GM12878 (cell line): ENCODE measurements around the gene ZNF407. TPM values are rescaled to one million over a fixed set of nuclear protein-coding genes. Genes with fewer than 3 reads are reported as not detected.

Experiments used
- DPF2 ChIP-seq: fragments of 450-650 bp; IDR thresholded peaks from 2 replicates; pipeline ENCODE4 v1.6.1; 2017; ENCODE audit warnings: mild to moderate bottlenecking
- E4F1 ChIP-seq: fragments of 450-650 bp; IDR thresholded peaks from 2 replicates; pipeline ENCODE4 v1.6.1; 2018; ENCODE audit warnings: borderline replicate concordance, mild to moderate bottlenecking; ENCODE audit not compliant: partially characterized antibody
- GATAD2B ChIP-seq: fragments of 450-650 bp; conservative IDR thresholded peaks from 2 replicates; pipeline ENCODE4 v1.6.1; 2017; ENCODE audit warnings: low read depth, mild to moderate bottlenecking, moderate library complexity
- NFXL1 ChIP-seq: fragments of 450-650 bp; IDR thresholded peaks from 2 replicates; pipeline ENCODE4 v1.6.1; 2017; ENCODE audit warnings: antibody characterized with exemption, mild to moderate bottlenecking, borderline replicate concordance
- NFYA ChIP-seq: IDR thresholded peaks from 2 replicates; pipeline ENCODE4 v1.6.1; 2011; ENCODE audit warnings: low read depth, mild to moderate bottlenecking, low read length, improper control_type of control experiment, borderline replicate concordance
- POLR2AphosphoS2 ChIP-seq: IDR thresholded peaks from 2 replicates; pipeline ENCODE4 v1.6.1; 2011; ENCODE audit warnings: low read depth, mild to moderate bottlenecking, low read length, improper control_type of control experiment, moderate library complexity
- ZBTB33 ChIP-seq: fragments of 450-650 bp; IDR thresholded peaks from 2 replicates; pipeline ENCODE4 v1.6.1; 2017; ENCODE audit warnings: mild to moderate bottlenecking
- ZBTB40 ChIP-seq: fragments of 450-650 bp; IDR thresholded peaks from 2 replicates; pipeline ENCODE4 v1.6.1; 2016; ENCODE audit warnings: mild to moderate bottlenecking, moderate library complexity, borderline replicate concordance
- polyA plus RNA-seq, 11 experiments: library from polyadenylated mRNA; depleted of rRNA in 4 of 11; unstranded in 6 of 11; stranded (reverse) in 5 of 11; fragments of >200 nt; fragmentation: Nextera tagmentation in 4 of 11; fragmentation: Illumina TruSeq in 1 of 11; extraction: Ambion mirVana in 4 of 11; extraction: Trizol in 1 of 11; gene quantifications; 1 replicate in 1 of 11; 2 replicates in 10 of 11; pipeline versions ENCODE4 v1.2.1 to v1.2.3, GENCODE V29; 2011 to 2016; ENCODE audit warnings: inconsistent platforms in 2 of 11, missing spikeins in 2 of 11, low read depth in 1 of 11
- total RNA-seq, 4 experiments: library from RNA; depleted of rRNA in 3 of 4; stranded (reverse); fragments of >200 nt in 3 of 4; fragmentation: Illumina TruSeq in 1 of 4; extraction: Trizol in 1 of 4; gene quantifications; 2 replicates each; pipeline versions ENCODE4 v1.2.1 to v1.2.3, GENCODE V29; 2013 to 2021
- TF ChIP-seq, protein P1 (sequence below): fragments of 450-650 bp; IDR thresholded peaks from 2 replicates; pipeline ENCODE4 v1.6.1; 2017; ENCODE audit warnings: mild to moderate bottlenecking, low read depth, inconsistent platforms; ENCODE audit not compliant: poor library complexity, severe bottlenecking
- TF ChIP-seq, protein P2 (sequence below): fragments of 150-350 bp; IDR thresholded peaks from 2 replicates; pipeline ENCODE4 v1.6.1; 2016; ENCODE audit warnings: low read depth, low read length
- TF ChIP-seq, protein P3 (sequence below): fragments of 450-650 bp; IDR thresholded peaks from 2 replicates; pipeline ENCODE4 v1.6.1; 2014; ENCODE audit warnings: mild to moderate bottlenecking
- TF ChIP-seq, protein P4 (sequence below): IDR thresholded peaks from 2 replicates; pipeline ENCODE4 v1.6.1; 2012; ENCODE audit warnings: low read depth, low read length, improper control_type of control experiment

Gene ZNF407
- total and polyA plus RNA-seq, 10 of the 15 experiments (the other 5 are each of a cell fraction or from before 2014, with no cell fraction given), result 0.69 to 11.6 (median 5.3) TPM

GRCh38 chr18:75113455-75113854 is 515.8 kb downstream of the ZNF407 start (continued):
- no peak for TF ChIP-seq ZBTB40
- no peak for TF ChIP-seq POLR2AphosphoS2
- TF ChIP-seq, protein P1, sequence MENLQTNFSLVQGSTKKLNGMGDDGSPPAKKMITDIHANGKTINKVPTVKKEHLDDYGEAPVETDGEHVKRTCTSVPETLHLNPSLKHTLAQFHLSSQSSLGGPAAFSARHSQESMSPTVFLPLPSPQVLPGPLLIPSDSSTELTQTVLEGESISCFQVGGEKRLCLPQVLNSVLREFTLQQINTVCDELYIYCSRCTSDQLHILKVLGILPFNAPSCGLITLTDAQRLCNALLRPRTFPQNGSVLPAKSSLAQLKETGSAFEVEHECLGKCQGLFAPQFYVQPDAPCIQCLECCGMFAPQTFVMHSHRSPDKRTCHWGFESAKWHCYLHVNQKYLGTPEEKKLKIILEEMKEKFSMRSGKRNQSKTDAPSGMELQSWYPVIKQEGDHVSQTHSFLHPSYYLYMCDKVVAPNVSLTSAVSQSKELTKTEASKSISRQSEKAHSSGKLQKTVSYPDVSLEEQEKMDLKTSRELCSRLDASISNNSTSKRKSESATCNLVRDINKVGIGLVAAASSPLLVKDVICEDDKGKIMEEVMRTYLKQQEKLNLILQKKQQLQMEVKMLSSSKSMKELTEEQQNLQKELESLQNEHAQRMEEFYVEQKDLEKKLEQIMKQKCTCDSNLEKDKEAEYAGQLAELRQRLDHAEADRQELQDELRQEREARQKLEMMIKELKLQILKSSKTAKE, result no peak
- no peak for TF ChIP-seq E4F1
- TF ChIP-seq, protein P2, sequence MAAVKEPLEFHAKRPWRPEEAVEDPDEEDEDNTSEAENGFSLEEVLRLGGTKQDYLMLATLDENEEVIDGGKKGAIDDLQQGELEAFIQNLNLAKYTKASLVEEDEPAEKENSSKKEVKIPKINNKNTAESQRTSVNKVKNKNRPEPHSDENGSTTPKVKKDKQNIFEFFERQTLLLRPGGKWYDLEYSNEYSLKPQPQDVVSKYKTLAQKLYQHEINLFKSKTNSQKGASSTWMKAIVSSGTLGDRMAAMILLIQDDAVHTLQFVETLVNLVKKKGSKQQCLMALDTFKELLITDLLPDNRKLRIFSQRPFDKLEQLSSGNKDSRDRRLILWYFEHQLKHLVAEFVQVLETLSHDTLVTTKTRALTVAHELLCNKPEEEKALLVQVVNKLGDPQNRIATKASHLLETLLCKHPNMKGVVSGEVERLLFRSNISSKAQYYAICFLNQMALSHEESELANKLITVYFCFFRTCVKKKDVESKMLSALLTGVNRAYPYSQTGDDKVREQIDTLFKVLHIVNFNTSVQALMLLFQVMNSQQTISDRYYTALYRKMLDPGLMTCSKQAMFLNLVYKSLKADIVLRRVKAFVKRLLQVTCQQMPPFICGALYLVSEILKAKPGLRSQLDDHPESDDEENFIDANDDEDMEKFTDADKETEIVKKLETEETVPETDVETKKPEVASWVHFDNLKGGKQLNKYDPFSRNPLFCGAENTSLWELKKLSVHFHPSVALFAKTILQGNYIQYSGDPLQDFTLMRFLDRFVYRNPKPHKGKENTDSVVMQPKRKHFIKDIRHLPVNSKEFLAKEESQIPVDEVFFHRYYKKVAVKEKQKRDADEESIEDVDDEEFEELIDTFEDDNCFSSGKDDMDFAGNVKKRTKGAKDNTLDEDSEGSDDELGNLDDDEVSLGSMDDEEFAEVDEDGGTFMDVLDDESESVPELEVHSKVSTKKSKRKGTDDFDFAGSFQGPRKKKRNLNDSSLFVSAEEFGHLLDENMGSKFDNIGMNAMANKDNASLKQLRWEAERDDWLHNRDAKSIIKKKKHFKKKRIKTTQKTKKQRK, result no peak
- TF ChIP-seq DPF2, result no peak
- no peak for TF ChIP-seq NFYA
- TF ChIP-seq, protein P3, sequence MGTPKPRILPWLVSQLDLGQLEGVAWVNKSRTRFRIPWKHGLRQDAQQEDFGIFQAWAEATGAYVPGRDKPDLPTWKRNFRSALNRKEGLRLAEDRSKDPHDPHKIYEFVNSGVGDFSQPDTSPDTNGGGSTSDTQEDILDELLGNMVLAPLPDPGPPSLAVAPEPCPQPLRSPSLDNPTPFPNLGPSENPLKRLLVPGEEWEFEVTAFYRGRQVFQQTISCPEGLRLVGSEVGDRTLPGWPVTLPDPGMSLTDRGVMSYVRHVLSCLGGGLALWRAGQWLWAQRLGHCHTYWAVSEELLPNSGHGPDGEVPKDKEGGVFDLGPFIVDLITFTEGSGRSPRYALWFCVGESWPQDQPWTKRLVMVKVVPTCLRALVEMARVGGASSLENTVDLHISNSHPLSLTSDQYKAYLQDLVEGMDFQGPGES, result no peak
- no peak for TF ChIP-seq ZBTB33
- TF ChIP-seq, protein P4, sequence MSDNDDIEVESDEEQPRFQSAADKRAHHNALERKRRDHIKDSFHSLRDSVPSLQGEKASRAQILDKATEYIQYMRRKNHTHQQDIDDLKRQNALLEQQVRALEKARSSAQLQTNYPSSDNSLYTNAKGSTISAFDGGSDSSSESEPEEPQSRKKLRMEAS, result no peak
- TF ChIP-seq GATAD2B, result no peak
- no peak for TF ChIP-seq NFXL1
